Anterior cingulate cortex (tissue), 58 donors: ENCODE data around the gene LTB4R2.
"Not testable (repeated sequence)": the region's sequence is repeated elsewhere in the genome, so short reads cannot be mapped to it uniquely, and the experiment has no call there.

ENCODE experiments used
- DNase-seq, 58 donors: peaks; one replicate each; lab custom pipeline; 2025; lab: John Stamatoyannopoulos, UW

The LTB4R2 gene

DNA sequence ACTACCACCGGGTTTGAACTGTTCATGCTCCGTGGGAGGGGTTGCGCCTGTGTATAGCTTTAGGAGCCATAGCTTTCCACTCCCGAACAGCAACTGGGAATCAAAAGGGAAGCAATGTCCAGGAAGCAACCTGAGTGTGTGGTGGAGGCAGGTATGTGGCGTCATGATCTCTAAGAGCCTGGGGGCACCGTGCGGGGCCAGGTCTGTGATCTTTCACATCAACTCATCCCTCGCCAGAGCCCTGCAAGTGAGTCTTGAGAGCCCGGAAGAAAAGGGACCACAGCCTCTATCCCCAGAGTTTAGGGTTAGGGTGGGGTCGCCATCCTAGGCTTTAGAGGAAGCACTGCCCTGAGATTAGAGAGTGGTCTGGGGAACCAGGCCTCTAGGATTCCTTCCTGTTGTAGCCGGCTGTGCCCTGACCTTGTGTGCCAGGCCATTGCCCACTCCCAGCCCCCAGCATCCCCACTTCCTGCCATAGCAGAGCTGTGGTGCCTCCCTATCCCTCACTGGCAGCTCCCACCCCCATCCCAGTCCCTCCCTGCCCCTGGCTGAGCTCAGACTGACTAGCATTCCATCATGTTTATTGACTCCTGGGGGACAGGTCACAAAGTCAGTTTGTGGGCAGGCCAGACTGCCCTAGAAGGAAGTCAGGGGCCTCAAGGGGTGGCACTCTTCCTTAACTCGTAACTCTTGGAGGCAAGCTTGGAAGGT lies 25.7 kb downstream of the LTB4R2 start:
- DNase-seq = no peak

DNA sequence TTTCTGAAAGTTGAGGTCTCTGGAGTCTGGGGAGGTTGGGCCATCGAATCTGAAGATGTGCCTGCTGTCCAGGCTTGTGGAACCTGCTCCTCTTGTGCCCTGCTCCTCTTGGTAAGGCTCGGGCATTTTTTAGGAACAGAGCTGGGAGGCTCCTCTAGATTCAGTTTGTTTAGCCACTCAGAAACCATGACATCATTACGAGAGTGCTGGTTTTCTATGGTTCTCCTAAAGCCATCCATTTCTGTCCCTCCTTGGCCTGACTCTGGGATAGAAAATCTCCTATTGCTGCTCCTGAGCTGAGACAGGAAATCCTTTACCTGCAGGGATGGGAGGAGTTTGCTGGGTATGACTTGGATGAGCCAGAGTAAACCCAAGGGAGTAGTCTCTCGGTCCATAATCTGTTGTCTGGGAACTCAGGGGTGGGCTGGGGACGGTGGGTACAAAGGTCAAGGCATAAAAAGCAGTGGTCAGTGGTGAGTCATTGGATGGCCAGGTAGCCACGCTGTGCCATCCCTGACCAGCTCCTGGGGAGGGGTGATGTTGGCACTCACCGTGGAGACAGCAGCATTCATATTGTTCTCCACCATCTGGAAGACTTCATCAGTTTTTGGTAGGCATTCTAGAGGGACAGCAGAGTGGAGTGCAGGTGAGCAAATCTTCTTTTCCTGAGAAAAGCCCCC lies 27.3 kb downstream of the LTB4R2 start:
- DNase-seq = no peak

DNA sequence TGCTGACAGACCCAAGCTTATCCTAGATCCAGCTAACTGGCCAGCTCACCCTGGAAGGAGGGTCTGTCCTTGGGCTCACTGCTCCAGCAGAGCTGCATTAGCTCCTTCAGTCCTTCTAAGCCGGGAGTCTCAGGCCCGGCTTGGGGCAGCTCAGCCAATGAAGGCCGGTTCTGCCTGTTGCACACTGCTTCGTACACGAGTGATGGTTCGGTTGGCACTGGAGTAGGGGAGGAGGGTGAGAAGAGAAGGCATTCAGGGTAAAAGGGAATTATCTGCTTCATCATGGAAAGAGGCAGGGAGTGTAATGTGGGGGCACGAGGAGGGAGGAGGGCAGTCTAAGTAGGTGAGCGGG lies 27.9 kb downstream of the LTB4R2 start:
- DNase-seq = no peak

DNA sequence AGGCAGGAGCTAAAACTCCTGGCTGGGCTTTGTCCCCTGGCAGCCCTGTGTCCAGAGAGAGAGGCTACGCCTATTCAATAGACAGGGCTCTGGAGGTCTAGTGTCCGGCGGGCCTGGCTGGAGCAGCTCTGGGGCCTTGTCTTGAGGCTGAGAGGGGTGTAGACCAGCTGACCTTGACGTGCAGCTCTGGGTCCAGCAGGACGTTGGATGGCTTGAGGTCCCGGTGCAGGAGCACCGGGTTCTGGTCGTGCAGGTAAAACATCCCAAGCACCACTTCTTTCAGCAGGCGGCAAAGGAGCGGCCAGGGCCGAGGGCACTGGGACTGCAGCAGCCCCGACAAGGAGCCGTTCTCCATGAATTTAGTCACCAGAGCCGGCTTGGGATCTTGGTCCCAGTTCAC lies 28.9 kb downstream of the LTB4R2 start:
- no peak for DNase-seq

DNA sequence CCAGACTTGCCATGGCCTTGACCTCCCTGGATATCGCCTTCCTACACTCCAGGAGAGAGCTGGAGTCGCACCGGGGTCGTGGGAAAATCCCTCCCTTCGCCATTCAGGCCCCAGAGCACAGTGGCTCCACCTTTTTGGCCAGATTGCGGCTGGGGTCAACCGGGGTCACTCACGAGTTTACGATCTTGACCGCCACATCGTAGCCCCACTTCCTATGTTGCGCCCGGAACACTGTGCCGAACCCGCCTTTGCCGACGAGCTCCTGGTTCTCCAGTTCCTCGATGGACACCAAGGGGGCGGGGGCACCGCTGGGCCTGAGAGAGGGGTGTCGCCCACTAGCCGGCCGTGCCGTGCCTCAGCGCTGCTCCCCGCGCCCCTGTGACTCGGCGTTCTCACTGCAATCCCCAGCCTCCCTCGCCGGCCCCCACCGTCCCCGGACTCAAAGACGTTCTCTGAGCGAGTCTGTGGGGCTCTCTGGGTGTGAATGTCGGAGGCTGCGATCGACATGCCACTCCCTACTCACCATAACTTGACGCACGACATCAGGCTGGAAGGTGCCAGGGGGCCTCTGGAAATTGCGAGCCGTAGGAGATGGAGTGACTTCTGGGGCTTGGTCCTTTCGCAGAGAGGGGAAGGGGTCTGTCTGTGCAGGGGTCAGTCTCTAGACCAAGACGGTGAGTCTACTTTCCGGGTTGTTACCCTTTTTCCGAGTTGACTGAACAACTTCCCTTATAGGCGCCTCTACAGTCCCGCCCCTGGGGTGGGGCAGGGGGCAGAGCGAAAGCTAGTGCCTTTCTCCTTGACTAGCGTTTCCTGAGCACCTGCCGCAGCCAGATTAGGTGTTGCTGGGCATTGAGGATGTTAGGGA lies 29.6 kb downstream of the LTB4R2 start, which contains the start of gene RIPK3:
Gene RIPK3 (minus strand): TSS at position 708 of the 868 bp plus-strand sequence. CDS start 165 bp downstream, at position 543.
- DNase-seq = no peak

DNA sequence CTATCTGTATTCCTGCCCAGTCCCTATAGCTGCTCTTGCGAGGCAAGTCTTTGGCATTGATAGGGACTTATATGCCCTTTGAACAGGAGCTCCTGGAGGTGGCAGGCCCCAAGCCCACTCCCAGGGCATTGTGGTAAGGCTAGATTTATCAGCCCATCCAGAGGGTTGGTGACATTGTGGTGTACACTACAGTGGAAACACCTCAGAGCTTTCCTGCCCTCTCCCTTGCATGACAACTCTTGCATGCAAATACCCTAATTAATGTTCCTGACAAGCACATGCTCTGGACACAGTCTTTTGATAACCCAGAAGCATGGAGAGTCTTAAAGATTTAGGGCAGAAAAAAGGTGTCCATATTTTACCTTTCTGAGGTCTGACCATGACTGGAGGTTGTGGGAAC lies 30.7 kb downstream of the LTB4R2 start:
- DNase-seq = no peak

DNA sequence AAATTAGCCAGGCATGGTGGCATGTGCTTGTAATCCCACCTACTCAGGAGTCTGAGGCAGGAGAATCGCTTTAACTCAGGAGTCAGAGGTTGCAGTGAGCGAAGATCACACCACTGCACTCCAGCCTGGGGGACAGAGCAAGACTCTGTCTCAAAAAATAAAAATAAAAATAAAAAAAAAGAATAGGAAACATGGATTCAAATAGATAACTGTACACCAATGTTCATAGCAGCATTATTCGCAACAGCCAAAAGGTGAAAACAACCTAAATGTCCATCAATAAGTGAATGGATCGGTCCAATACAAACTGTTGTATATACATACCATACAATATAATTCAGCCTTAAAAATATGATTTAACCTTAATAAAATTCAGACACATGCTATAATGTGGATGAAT lies 32.9 kb downstream of the LTB4R2 start:
- DNase-seq = no peak

DNA sequence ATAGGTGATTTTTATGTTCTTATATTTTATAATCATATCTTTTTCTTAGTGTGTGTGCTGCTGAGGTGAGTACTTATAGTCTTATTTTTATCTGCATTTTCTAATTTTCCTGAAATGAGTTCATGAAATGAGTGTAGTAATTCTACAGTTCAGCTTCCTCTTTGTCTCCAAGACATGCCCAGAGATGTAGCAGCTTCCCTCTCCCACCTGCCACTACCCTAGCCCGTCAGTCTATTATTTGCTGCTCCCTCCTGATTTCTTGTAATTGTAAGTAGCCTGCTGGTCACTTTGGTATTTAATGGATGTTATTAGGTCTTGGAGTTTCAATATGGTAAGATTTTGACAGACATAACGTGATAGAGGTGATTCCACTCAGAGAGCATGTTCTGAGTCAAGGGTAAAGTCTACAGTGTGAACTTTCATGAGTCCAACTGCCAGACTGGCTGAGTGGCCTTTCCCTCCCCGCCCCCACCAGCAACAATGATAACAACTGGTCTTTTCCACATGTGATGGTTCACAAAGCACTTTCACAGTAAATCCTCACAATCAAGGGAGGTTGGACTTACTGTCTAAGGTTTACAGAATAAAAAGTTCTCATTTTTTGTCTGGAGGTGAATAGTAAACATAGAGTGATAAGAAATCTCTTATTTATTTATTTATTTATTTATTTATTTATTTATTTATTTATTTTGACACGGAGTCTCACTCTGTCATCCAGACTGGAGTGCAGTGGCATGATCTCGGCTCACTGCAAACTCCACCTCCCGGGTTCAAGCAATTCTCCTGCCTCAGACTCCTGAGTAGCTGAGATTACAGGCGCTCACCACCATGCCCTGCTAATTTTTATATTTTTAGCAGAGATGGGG lies 34.1 kb downstream of the LTB4R2 start:
- DNase-seq = no peak

DNA sequence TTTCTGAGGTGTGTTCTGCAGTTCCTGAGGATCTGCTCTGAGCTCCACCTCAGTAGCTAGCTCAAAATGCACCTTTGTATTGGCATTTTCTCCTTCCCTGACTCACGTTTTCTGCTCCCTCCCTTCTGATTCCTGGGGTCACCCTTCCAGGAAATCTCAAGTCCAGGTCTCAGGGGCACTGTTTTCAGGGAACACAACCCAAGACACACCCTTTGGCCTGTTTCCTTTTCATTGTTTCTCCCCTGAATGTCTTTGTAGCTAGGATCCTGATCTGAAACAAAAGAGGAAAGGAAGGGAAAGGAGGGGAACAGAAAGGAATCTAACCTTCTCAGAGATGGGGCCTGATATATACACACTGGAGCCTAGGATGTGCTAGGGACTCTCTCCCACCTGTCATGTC lies 37.2 kb downstream of the LTB4R2 start:
- no peak for DNase-seq

DNA sequence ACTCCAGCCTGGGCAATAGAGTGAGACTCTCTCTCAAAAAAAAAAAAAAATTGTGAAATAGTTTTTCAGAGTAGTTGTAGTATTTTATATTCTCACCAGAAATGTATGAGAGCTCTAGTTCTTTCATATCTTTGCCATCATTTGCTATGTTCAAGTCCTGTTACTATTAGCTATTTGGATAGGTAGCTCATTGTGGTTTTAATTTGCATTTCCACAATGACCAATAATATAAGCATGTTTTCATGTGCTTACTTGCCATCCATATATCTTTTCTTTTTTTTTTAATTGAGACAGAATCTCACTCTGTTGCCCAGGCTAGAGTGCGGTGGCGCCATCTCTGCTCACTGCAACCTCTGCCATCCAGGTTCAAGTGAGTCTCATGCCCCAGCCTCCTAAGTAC lies 38.2 kb downstream of the LTB4R2 start:
- no peak for DNase-seq

DNA sequence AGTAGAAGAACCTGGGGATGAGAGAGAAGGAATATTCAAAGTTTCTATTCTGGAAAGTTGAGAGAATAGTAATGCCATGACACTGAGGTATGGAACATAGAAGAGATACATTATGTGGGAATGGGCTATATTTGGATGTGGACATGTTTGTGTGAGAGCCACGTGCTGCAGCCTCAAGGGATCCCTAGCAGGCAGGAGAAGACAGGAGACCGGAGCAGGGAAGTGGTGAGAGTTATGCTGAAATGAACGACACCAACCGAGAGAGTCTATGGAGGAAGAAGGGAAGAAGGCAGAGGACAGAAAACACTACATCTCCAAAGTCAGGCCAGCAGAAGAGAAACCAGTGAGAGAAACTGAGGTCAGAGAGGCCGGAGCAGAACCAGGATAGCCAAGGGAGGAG lies 39.8 kb downstream of the LTB4R2 start:
- DNase-seq = no peak

DNA sequence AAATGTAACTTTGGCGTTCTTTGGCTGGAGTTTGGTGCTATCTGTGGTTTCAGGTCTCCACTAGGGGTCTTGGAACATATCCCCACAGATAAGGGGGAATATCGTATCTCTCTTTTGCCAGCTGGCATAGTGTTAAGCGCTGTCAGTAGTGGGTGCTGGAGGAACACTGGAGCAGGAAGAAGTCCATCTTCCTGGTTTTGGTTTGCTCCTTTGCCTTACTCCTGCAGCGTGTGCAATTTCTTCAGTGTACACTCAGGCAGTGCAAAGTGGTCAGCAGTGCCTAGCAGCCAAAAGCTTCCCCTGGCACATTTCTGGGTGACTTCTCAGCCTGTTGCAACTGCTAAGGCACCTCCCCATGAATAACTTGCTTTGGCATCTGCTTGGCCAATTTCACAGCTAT lies 41.6 kb downstream of the LTB4R2 start:
- no peak for DNase-seq

DNA sequence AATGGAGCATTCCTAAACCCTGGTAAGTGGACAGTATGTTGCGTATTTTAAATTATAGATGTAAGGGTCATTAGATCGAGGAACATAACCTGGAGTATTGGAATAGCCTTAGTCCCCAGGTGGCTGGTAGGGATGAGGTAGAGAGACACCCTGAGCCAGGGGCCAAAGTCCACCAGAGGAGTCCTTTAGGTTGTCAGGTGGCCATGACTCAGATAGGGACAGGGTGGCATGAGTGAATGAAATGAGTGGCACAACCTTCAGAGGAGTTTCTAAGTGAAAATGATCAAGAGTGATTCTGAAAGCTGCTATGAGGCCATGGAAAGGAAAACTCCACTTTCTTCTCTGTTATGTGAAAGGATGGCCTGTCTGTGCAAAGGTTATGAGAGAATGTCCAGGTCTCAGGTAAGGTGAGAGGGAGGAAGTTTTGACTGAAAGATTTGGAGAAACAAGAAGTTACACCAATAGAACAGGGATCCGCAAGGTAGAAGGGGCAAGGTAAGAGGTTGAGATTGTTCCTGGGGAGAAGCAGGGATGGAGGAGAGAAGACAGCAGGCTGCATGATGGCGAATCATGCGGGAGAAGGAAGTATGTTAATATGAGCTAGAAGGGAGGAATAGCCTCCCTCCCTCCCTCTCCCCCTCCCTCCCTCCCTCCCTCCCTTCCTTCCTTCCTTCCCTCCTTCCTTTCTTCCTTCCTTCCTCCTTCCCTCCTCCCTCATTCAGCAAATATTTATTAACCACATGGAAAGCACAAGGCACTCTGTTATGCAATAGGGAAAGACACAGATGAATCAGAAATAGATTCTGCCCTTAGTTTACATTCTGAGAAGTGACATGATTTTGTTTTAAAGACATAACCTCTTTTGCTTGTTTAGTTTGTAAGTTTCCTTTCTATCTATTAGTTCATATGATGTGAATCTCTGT lies 43.9 kb downstream of the LTB4R2 start:
- no peak for DNase-seq

DNA sequence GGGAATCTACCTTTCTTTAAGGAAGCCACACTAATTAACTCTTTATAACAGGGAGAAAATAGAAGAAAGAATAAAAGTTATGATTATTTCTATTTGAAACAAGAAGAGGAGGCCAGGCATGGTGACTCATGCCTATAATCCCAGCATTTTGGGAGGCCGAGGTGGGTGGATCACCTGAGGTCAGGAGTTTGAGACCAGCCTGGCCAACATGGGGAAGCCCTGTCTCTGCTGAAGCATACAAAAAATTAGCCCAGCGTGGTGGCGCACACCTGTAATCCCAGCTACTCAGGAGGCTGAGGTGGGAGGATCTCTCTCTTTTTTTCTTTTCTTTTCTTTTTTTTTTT lies 44.5 kb downstream of the LTB4R2 start:
- not testable (repeated sequence) for DNase-seq

DNA sequence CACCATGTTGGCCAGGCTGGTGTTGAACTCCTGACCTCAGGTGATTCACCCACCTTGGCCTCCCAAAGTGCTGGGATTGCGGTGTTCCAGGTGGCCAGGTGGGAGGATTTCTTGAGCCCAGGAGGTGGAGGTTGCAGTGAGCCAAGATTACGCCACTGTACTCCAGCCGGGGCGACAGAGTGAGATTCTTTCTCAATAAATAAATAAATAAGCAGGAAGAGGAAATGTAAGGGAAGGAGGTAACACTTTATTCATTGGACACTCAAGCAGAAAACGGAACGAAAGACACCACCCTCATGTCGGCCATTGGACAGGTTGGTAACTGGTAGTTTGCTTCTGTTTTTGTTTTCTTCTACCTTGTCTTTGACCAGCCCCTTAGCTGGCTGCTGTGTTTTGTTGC lies 45.1 kb downstream of the LTB4R2 start:
- no peak for DNase-seq

DNA sequence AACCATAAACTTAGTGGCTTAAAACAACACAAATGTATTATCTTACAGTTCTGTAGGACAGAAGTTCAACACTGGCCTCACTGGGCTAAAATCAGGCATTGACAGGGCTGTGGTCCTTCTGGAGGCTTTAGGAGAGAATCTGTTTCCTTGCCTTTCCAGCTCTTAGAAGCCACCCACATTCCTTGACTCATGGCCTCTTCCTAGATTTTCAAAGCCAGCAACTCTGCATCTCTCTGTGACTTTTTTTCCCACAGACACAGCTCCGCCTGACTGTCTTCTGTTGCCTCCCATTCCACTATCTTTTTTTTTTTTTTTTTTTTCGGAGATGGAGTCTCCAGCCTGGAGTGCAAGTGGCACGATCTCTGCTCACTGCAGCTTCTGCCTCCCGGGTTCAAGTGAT lies 46.3 kb downstream of the LTB4R2 start:
- DNase-seq = no peak

DNA sequence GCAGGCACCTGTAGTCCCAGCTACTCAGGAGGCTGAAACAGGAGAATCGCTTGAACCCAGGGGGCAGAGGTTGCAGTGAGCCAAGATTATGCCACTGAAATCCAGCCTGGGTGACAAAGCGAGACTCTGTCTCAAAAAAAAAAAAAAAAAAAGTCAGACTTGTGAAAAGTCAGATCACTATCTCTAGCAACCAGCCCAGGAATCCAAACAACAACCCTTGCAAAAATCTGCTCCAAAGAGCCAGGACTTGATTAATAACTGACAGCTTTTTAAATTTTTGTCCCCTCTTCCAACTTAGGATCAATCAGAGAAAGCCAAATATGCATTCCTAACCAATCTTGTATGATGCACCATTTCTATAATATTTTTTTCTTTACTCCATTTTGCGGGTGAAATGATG lies 50.3 kb downstream of the LTB4R2 start:
- no peak for DNase-seq

DNA sequence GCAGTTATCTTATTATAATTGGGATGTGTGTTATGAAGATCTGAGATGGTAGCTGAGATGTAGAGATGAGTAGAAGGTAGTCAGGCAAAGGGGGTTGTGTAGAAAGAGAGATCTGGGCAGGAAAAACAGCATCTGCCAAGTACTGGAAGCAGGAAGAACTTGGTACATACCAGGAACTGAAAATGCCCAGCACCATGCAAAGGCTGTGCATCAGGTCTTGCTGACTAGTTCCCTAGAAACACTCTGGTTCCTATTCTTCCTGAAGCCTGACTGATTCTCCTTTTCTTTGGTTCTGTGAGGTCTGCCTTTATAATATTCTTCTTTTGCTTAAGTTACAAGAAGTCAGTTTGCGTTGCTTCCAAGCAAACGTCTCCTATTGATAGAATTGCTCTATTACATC lies 51.4 kb downstream of the LTB4R2 start:
- no peak for DNase-seq
